ENCODE data around the gene RECK. TPM values are rescaled to one million over a fixed set of nuclear protein-coding genes. Genes with fewer than 3 reads are reported as not detected.

Gene RECK
- total RNA-seq, 1 experiment from 2014 or later: 13.2 TPM

DNA sequence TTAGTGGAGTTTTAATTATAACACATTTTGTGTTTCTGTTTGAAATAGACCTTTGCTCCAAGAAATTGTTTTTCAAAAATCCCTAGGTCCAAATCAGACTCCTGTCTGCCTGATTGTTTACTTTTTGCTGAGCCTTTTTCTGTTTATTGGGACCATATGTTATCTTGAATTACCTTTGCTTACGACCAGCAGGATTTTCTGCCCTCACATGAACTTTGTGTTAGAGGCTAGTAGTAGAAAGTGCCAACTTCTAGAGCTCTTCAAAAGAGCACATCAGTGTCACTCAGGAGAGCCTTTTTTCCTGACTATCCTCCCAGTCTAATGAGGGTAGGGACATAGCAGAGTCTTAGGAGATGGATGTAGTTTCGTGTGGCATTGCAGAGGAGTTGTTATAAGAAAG, 10.2 kb downstream of the RECK start:
- ChIA-PET POLR2A (no interaction called here), CTCF (interaction anchor here (0.7 kb wide), 1 partner anchor 58 kb away, joined by 3 read pairs; no protein-coding TSS in a partner anchor)
- Histone ChIP-seq H3K9me3 (ENCODE audit: control insufficient read depth, insufficient read depth, low read depth, low read length) (no peaks in the 10 kb centered on the region), H3K27ac (ENCODE audit: low read length) (no peak overlapping the region), H3K27me3 (ENCODE audit: control insufficient read depth, insufficient read depth, low read length) (no peaks in the 10 kb centered on the region), H3K4me1 (ENCODE audit: control insufficient read depth, insufficient read depth, low read length) (no peaks in the 10 kb centered on the region), H3K4me3 (ENCODE audit: low read depth in 2 of 2, low read length in 2 of 2) (no peak overlapping the region), H3K36me3 (ENCODE audit: control insufficient read depth, insufficient read depth, low read length) (no peaks in the 10 kb centered on the region)
- intact Hi-C loops (cut with micrococcal nuclease; ENCODE audit: unreplicated experiment) (no loop called here), in situ Hi-C loops (cut with HindIII; ENCODE audit: low pct_unique_long_range_greater_than_20kb, low sequenced_read_pairs) (no loop called here)
- TF ChIP-seq SIN3A (IDR thresholded peaks at IDR 0.05; ENCODE audit: borderline replicate concordance, insufficient read depth, low read depth, low read length): no peak
- TF ChIP-seq, protein P1, sequence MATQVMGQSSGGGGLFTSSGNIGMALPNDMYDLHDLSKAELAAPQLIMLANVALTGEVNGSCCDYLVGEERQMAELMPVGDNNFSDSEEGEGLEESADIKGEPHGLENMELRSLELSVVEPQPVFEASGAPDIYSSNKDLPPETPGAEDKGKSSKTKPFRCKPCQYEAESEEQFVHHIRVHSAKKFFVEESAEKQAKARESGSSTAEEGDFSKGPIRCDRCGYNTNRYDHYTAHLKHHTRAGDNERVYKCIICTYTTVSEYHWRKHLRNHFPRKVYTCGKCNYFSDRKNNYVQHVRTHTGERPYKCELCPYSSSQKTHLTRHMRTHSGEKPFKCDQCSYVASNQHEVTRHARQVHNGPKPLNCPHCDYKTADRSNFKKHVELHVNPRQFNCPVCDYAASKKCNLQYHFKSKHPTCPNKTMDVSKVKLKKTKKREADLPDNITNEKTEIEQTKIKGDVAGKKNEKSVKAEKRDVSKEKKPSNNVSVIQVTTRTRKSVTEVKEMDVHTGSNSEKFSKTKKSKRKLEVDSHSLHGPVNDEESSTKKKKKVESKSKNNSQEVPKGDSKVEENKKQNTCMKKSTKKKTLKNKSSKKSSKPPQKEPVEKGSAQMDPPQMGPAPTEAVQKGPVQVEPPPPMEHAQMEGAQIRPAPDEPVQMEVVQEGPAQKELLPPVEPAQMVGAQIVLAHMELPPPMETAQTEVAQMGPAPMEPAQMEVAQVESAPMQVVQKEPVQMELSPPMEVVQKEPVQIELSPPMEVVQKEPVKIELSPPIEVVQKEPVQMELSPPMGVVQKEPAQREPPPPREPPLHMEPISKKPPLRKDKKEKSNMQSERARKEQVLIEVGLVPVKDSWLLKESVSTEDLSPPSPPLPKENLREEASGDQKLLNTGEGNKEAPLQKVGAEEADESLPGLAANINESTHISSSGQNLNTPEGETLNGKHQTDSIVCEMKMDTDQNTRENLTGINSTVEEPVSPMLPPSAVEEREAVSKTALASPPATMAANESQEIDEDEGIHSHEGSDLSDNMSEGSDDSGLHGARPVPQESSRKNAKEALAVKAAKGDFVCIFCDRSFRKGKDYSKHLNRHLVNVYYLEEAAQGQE (IDR thresholded peaks at IDR 0.05; ENCODE audit: insufficient read depth in 1 of 2, low read depth in 2 of 2, low read length in 1 of 2): no peak
- TF ChIP-seq TCF7L2 (IDR thresholded peaks at IDR 0.05; ENCODE audit: low read depth, low read length): no peak
- TF ChIP-seq, protein P2, sequence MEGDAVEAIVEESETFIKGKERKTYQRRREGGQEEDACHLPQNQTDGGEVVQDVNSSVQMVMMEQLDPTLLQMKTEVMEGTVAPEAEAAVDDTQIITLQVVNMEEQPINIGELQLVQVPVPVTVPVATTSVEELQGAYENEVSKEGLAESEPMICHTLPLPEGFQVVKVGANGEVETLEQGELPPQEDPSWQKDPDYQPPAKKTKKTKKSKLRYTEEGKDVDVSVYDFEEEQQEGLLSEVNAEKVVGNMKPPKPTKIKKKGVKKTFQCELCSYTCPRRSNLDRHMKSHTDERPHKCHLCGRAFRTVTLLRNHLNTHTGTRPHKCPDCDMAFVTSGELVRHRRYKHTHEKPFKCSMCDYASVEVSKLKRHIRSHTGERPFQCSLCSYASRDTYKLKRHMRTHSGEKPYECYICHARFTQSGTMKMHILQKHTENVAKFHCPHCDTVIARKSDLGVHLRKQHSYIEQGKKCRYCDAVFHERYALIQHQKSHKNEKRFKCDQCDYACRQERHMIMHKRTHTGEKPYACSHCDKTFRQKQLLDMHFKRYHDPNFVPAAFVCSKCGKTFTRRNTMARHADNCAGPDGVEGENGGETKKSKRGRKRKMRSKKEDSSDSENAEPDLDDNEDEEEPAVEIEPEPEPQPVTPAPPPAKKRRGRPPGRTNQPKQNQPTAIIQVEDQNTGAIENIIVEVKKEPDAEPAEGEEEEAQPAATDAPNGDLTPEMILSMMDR (IDR thresholded peaks at IDR 0.05): no peak
- no peak for TF ChIP-seq POLR2AphosphoS5 (IDR thresholded peaks at IDR 0.05; ENCODE audit: low read depth, low read length)
- ATAC-seq (no peak), DNase-seq (ENCODE audit: low read depth, low spot score) (no peak)
- BruUV-seq (replicated peaks): no TSS peak

DNA sequence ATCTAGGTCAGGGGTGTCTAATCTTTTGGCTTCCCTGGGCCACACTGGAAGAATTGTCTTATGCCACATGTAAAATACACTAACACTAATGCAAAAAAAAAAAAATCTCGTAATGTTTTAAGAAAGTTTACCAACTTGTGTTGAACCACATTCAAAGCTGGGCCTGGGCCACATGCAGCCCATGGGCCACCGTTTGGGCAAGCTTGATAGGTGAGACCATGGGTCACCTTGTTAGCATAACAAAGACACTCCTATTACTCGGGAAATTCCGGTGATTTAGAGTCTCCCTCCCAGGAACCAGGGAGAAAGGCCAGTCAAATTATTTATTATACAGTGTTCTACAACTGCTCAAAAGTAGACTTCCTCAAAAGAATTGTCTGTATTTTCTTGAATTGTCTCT, 12.7 kb downstream of the RECK start:
- in situ Hi-C loops (cut with HindIII; ENCODE audit: low pct_unique_long_range_greater_than_20kb, low sequenced_read_pairs) (no loop called here), intact Hi-C loops (cut with micrococcal nuclease; ENCODE audit: unreplicated experiment) (no loop called here)
- TF ChIP-seq, protein P1 (IDR thresholded peaks at IDR 0.05; ENCODE audit: insufficient read depth in 1 of 2, low read depth in 2 of 2, low read length in 1 of 2): no peak
- TF ChIP-seq, protein P2 (IDR thresholded peaks at IDR 0.05): no peak
- TF ChIP-seq TCF7L2 (IDR thresholded peaks at IDR 0.05; ENCODE audit: low read depth, low read length) (no peak), POLR2AphosphoS5 (IDR thresholded peaks at IDR 0.05; ENCODE audit: low read depth, low read length) (no peak), SIN3A (IDR thresholded peaks at IDR 0.05; ENCODE audit: borderline replicate concordance, insufficient read depth, low read depth, low read length) (no peak)
- H3K27me3 ChIP-seq (ENCODE audit: control insufficient read depth, insufficient read depth, low read length): no peaks in the 10 kb centered on the region
- no peak overlapping the region for H3K4me3 ChIP-seq (ENCODE audit: low read depth in 2 of 2, low read length in 2 of 2)
- no peaks in the 10 kb centered on the region for H3K4me1 ChIP-seq (ENCODE audit: control insufficient read depth, insufficient read depth, low read length)
- H3K9me3 ChIP-seq (ENCODE audit: control insufficient read depth, insufficient read depth, low read depth, low read length): no peaks in the 10 kb centered on the region
- ChIA-PET CTCF (no interaction called here), POLR2A (no interaction called here)
- no peak overlapping the region for H3K27ac ChIP-seq (ENCODE audit: low read length)
- ATAC-seq (no peak), DNase-seq (ENCODE audit: low read depth, low spot score) (no peak)
- no peaks in the 10 kb centered on the region for H3K36me3 ChIP-seq (ENCODE audit: control insufficient read depth, insufficient read depth, low read length)
- no TSS peak for BruUV-seq (replicated peaks)
